Stimulated activated naive CD8-positive, alpha-beta T cell treated with anti-CD3 and anti-CD28 coated beads, Interleukin-15, Interleukin-2, amounts not matched to agents 100 ng/mL and 50 ng/mL, for 24 hours (primary cell): ENCODE data around the gene COX7A2L.
"Not testable (repeated sequence)": the region's sequence is repeated elsewhere in the genome, so short reads cannot be mapped to it uniquely, and the experiment has no call there.

Experiments
- H3K27ac Mint-ChIP-seq: one replicate; pipeline ENCODE4 v1.8.0; 2021; ENCODE audit warnings: mild to moderate bottlenecking, mixed read lengths
- H3K27me3 Mint-ChIP-seq: one replicate; pipeline ENCODE4 v1.8.0; 2021; ENCODE audit warnings: mixed read lengths
- H3K36me3 Mint-ChIP-seq: one replicate; pipeline ENCODE4 v1.8.0; 2021; ENCODE audit warnings: low read depth, mixed read lengths
- H3K4me1 Mint-ChIP-seq: one replicate; pipeline ENCODE4 v1.8.0; 2021; ENCODE audit warnings: low read depth, mixed read lengths
- H3K4me3 Mint-ChIP-seq: one replicate; pipeline ENCODE4 v1.8.0; 2021; ENCODE audit warnings: mild to moderate bottlenecking, mixed read lengths
- H3K9me3 Mint-ChIP-seq: one replicate; pipeline ENCODE4 v1.8.0; 2021; ENCODE audit warnings: mixed read lengths

The COX7A2L gene

GRCh38 chr2:42337846-42338566 is 23.0 kb downstream of the COX7A2L start:
- Mint-ChIP-seq H3K27ac (peak overlapping the region; percentile 45), H3K4me1 (peaks cover 20% of the 10 kb centered on the region), H3K36me3 (peaks cover 73% of the 10 kb centered on the region), H3K27me3 (no peaks in the 10 kb centered on the region), H3K4me3 (no peak overlapping the region), H3K9me3 (peaks cover 4% of the 10 kb centered on the region)

DNA sequence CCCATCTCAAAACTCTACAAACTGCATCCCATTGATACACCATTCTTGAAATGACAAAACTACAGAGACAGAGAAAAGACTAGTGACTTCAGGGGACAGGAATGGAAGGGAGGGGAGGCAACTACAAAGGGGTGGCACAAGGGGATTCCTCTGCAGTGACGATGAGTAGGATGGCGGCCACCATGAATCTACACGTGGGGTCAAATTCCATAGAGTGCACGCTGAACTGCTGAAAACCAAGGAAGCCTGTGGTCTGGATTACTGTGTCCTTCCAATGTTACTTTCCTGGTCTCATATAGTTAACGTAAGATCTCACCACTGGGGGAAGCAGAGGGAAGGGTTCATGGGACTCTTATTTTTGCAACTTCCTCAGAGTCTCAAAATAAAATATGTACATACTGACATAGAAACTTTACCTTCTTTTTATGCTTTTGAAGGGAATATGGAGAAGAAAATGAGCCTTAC is 23.6 kb downstream of the COX7A2L start:
- Mint-ChIP-seq H3K36me3 (peaks cover 74% of the 10 kb centered on the region), H3K27me3 (no peaks in the 10 kb centered on the region), H3K4me3 (no peak overlapping the region), H3K27ac (no peak overlapping the region), H3K4me1 (peaks cover 14% of the 10 kb centered on the region), H3K9me3 (peaks cover 4% of the 10 kb centered on the region)

DNA sequence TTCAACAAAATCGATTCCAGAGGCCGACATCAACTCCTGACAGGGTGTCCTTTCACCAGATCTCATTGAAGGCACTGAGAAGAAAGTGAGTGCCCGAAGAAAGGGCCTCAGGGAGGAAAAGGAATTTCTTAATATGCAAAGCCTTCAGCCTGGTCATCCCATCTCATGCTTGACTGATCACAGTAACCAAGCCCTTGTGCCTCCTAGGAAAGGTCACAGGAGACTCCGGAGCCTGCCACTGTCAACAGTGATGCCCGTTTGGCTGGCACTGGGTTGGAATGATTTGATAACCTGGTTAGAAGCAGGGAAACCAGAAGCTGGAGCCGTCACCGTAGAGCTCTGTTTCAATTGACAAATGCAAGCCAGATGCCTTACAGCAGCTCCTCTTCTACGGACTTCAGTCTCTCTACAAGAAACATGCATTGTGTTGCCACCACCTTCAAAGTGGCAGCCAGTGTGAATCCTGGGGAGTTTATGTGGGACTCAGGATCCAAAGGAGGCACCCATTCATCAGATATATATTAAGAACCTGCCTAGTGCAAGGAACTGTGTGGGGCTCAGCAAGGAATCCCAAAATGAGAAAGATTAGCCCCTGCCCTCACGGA is 24.6 kb downstream of the COX7A2L start:
- H3K36me3 Mint-ChIP-seq: peaks cover 79% of the 10 kb centered on the region
- H3K27ac Mint-ChIP-seq: no peak overlapping the region
- H3K4me3 Mint-ChIP-seq: no peak overlapping the region
- H3K4me1 Mint-ChIP-seq: peaks cover 9% of the 10 kb centered on the region
- H3K9me3 Mint-ChIP-seq: peaks cover 4% of the 10 kb centered on the region
- no peaks in the 10 kb centered on the region for H3K27me3 Mint-ChIP-seq

- Mint-ChIP-seq H3K9me3 (peaks cover 4% of the 10 kb centered on the region), H3K4me1 (peaks cover 5% of the 10 kb centered on the region), H3K4me3 (no peak overlapping the region), H3K36me3 (peaks cover 78% of the 10 kb centered on the region), H3K27me3 (no peaks in the 10 kb centered on the region), H3K27ac (no peak overlapping the region)
These were observed 25.4 kb downstream of the COX7A2L start for GRCh38 chr2:42335514-42336104.

GRCh38 chr2:42334865-42335264 is 26.2 kb downstream of the COX7A2L start:
- not testable (repeated sequence) for H3K9me3 Mint-ChIP-seq, H3K27me3 Mint-ChIP-seq, H3K27ac Mint-ChIP-seq, H3K4me1 Mint-ChIP-seq, H3K4me3 Mint-ChIP-seq
- H3K36me3 Mint-ChIP-seq: peaks cover 78% of the 10 kb centered on the region

GRCh38 chr2:42334220-42334619 is 26.8 kb downstream of the COX7A2L start:
- peaks cover 9% of the 10 kb centered on the region for H3K4me1 Mint-ChIP-seq
- no peak overlapping the region for H3K4me3 Mint-ChIP-seq
- H3K27me3 Mint-ChIP-seq: no peaks in the 10 kb centered on the region
- H3K9me3 Mint-ChIP-seq: peaks cover 4% of the 10 kb centered on the region
- peaks cover 81% of the 10 kb centered on the region for H3K36me3 Mint-ChIP-seq
- H3K27ac Mint-ChIP-seq: no peak overlapping the region

DNA sequence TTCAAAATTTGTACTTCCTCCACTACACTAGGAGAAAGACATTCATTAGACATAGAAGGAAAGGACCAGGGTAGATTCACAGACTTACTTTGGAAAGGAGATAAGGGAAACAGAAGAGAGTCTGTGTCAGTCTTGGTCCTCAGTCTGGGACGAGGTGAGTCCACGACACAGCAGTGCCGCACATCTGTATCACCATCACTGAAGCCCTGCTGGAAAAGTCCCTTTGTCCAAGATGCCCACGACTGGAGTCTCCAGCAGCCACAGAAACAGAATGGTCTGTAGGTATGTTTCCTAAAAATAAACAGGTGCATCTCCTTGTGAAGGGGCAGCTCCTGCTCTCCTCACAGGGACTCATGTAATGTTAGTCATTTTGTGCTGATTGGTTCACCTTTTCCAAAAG is 27.4 kb downstream of the COX7A2L start:
- H3K4me3 Mint-ChIP-seq: no peak overlapping the region
- H3K27me3 Mint-ChIP-seq: no peaks in the 10 kb centered on the region
- peaks cover 81% of the 10 kb centered on the region for H3K36me3 Mint-ChIP-seq
- peaks cover 4% of the 10 kb centered on the region for H3K9me3 Mint-ChIP-seq
- peak overlapping the region; percentile 26 for H3K27ac Mint-ChIP-seq
- peaks cover 9% of the 10 kb centered on the region for H3K4me1 Mint-ChIP-seq

DNA sequence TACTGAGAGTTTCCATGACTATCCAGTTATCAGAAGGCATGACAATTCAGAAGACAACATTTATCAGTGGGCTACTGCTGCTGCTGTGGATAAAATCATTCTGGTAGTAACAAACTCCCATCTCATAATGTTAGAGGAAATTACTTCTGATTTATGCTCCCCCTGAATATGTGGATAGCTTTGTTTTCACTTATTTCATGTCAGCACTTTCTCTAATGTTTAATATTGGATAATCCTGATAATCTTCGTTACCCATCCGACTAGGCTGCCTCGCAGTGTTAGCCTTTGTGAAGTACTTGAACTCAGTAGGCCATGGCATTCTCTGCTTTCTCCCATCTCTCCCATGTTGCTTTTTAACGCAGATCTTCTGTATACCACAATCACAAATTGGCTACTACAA is 28.4 kb downstream of the COX7A2L start:
- Mint-ChIP-seq H3K27ac (peak overlapping the region; percentile 7), H3K27me3 (no peaks in the 10 kb centered on the region), H3K9me3 (peaks cover 4% of the 10 kb centered on the region), H3K36me3 (peaks cover 78% of the 10 kb centered on the region), H3K4me3 (no peak overlapping the region), H3K4me1 (peaks cover 9% of the 10 kb centered on the region)

- peaks cover 76% of the 10 kb centered on the region for H3K36me3 Mint-ChIP-seq
- peak overlapping the region; percentile 65 for H3K27ac Mint-ChIP-seq
- H3K4me1 Mint-ChIP-seq: peaks cover 9% of the 10 kb centered on the region
- H3K27me3 Mint-ChIP-seq: no peaks in the 10 kb centered on the region
- no peaks in the 10 kb centered on the region for H3K9me3 Mint-ChIP-seq
- H3K4me3 Mint-ChIP-seq: no peak overlapping the region
These were observed 29.3 kb downstream of the COX7A2L start for GRCh38 chr2:42331569-42332284.

DNA sequence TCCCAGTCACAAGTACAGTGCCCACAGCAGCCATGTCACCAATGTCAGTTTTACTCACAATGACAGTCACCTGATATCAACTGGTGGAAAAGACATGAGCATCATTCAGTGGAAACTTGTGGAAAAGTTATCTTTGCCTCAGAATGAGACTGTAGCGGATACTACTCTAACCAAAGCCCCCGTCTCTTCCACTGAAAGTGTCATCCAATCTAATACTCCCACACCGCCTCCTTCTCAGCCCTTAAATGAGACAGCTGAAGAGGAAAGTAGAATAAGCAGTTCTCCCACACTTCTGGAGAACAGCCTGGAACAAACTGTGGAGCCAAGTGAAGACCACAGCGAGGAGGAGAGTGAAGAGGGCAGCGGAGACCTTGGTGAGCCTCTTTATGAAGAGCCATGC is 31.3 kb downstream of the COX7A2L start:
- peak overlapping the region; percentile 24 for H3K27ac Mint-ChIP-seq
- H3K4me3 Mint-ChIP-seq: no peak overlapping the region
- no peaks in the 10 kb centered on the region for H3K9me3 Mint-ChIP-seq
- peaks cover 73% of the 10 kb centered on the region for H3K36me3 Mint-ChIP-seq
- H3K27me3 Mint-ChIP-seq: no peaks in the 10 kb centered on the region
- peaks cover 9% of the 10 kb centered on the region for H3K4me1 Mint-ChIP-seq

GRCh38 chr2:42328923-42329322 is 32.1 kb downstream of the COX7A2L start:
- no peaks in the 10 kb centered on the region for H3K27me3 Mint-ChIP-seq
- H3K27ac Mint-ChIP-seq: no peak overlapping the region
- H3K4me3 Mint-ChIP-seq: no peak overlapping the region
- H3K4me1 Mint-ChIP-seq: peaks cover 9% of the 10 kb centered on the region
- H3K9me3 Mint-ChIP-seq: no peaks in the 10 kb centered on the region
- peaks cover 71% of the 10 kb centered on the region for H3K36me3 Mint-ChIP-seq

GRCh38 chr2:42328148-42328833 is 32.7 kb downstream of the COX7A2L start:
- no peak overlapping the region for H3K4me3 Mint-ChIP-seq
- H3K36me3 Mint-ChIP-seq: peaks cover 64% of the 10 kb centered on the region
- H3K9me3 Mint-ChIP-seq: no peaks in the 10 kb centered on the region
- H3K27me3 Mint-ChIP-seq: no peaks in the 10 kb centered on the region
- H3K4me1 Mint-ChIP-seq: peaks cover 9% of the 10 kb centered on the region
- peak overlapping the region; percentile 52 for H3K27ac Mint-ChIP-seq

DNA sequence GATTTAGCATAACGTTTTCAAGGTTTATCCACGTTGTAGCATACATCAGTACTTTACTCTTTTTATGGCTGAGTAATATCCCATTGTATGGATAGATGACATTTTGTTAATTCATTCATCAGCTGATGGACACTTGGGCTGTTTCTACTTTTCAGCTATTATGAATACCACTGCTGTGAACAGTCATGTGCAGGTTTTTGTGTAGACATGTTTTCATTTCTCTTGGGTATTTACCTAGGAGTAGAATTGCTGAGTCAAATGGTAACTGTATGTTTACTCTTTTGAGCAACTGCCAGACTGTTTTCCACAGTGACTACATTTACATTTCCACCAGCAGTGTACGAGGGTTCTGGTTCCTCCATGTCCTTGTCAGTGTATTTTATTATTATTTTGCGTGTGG is 33.9 kb downstream of the COX7A2L start:
- H3K4me1 Mint-ChIP-seq: peaks cover 9% of the 10 kb centered on the region
- H3K27ac Mint-ChIP-seq: peak overlapping the region; percentile 45
- no peaks in the 10 kb centered on the region for H3K9me3 Mint-ChIP-seq
- no peaks in the 10 kb centered on the region for H3K27me3 Mint-ChIP-seq
- no peak overlapping the region for H3K4me3 Mint-ChIP-seq
- peaks cover 61% of the 10 kb centered on the region for H3K36me3 Mint-ChIP-seq

GRCh38 chr2:42325609-42326008 is 35.4 kb downstream of the COX7A2L start:
- H3K9me3 Mint-ChIP-seq: no peaks in the 10 kb centered on the region
- no peaks in the 10 kb centered on the region for H3K27me3 Mint-ChIP-seq
- no peak overlapping the region for H3K4me3 Mint-ChIP-seq
- peaks cover 12% of the 10 kb centered on the region for H3K4me1 Mint-ChIP-seq
- peaks cover 59% of the 10 kb centered on the region for H3K36me3 Mint-ChIP-seq
- H3K27ac Mint-ChIP-seq: no peak overlapping the region
